ENCODE results near the gene ARMS2.

GRCh38 chr10:122460891-122461293, 6.4 kb downstream of the ARMS2 start:
- TF ChIP-seq CAMTA2 (CRISPR knock-in tag; IDR thresholded peaks at IDR 0.05; ENCODE audit: borderline replicate concordance) (no peak), SMARCE1 (IDR thresholded peaks at IDR 0.05; ENCODE audit: borderline replicate concordance) (no peak), CEBPB (IDR thresholded peaks at IDR 0.05; ENCODE audit: borderline replicate concordance, low read depth, low read length) (no peak), ZBTB21 (CRISPR knock-in tag; IDR thresholded peaks at IDR 0.05) (no peak), IRF2 (CRISPR knock-in tag; IDR thresholded peaks at IDR 0.05) (no peak), POLR2A (IDR thresholded peaks at IDR 0.05; ENCODE audit: insufficient read depth in 1 of 2, low read depth in 2 of 2, low read length in 2 of 2) (no peak), ETV6 (CRISPR knock-in tag; conservative IDR thresholded peaks at IDR 0.05) (no peak), ATF7 (IDR thresholded peaks at IDR 0.05) (no peak), ATF7 (CRISPR knock-in tag; IDR thresholded peaks at IDR 0.05) (no peak), ZBTB7A (CRISPR knock-in tag; IDR thresholded peaks at IDR 0.05) (no peak)

Measured in HepG2 (cell line).